Ishikawa (cell line): ENCODE data around the gene ADCY7.

Source experiments
- CEBPB ChIP-seq: IDR thresholded peaks from 2 replicates; pipeline ENCODE4 v1.6.1; 2012
- CREB1 ChIP-seq: IDR thresholded peaks from 2 replicates; pipeline ENCODE4 v1.6.1; 2012; ENCODE audit warnings: low read depth
- EGR1 ChIP-seq: IDR thresholded peaks from 2 replicates; pipeline ENCODE4 v1.6.1; 2012
- EP300 ChIP-seq: IDR thresholded peaks from 2 replicates; pipeline ENCODE4 v1.6.1; 2012; ENCODE audit warnings: borderline replicate concordance
- FOXM1 ChIP-seq: IDR thresholded peaks from 2 replicates; pipeline ENCODE4 v1.6.1; 2012; ENCODE audit warnings: low read depth, borderline replicate concordance
- NFIC ChIP-seq: IDR thresholded peaks from 2 replicates; pipeline ENCODE4 v1.6.1; 2012
- RAD21 ChIP-seq: IDR thresholded peaks from 2 replicates; pipeline ENCODE4 v1.6.1; 2012; ENCODE audit warnings: low read depth
- TAF1 ChIP-seq: IDR thresholded peaks from 2 replicates; pipeline ENCODE4 v1.6.1; 2012; ENCODE audit warnings: low read depth, mild to moderate bottlenecking
- TCF12 ChIP-seq: IDR thresholded peaks from 2 replicates; pipeline ENCODE4 v1.6.1; 2012; ENCODE audit warnings: low read depth
- TEAD4 ChIP-seq: IDR thresholded peaks from 2 replicates; pipeline ENCODE4 v1.6.1; 2012
- YY1 ChIP-seq: IDR thresholded peaks from 2 replicates; pipeline ENCODE4 v1.6.1; 2012; ENCODE audit warnings: low read depth
- ZBTB7A ChIP-seq: IDR thresholded peaks from 2 replicates; pipeline ENCODE4 v1.6.1; 2012; ENCODE audit warnings: low read depth
- TF ChIP-seq, protein P1 (sequence below): IDR thresholded peaks from 2 replicates; pipeline ENCODE4 v1.6.1; 2012; ENCODE audit warnings: low read depth, mild to moderate bottlenecking
- TF ChIP-seq, protein P2 (sequence below): IDR thresholded peaks from 2 replicates; pipeline ENCODE4 v1.6.1; 2012
- TF ChIP-seq, protein P3 (sequence below): IDR thresholded peaks from 2 replicates; pipeline ENCODE4 v1.6.1; 2012

ADCY7 gene

DNA sequence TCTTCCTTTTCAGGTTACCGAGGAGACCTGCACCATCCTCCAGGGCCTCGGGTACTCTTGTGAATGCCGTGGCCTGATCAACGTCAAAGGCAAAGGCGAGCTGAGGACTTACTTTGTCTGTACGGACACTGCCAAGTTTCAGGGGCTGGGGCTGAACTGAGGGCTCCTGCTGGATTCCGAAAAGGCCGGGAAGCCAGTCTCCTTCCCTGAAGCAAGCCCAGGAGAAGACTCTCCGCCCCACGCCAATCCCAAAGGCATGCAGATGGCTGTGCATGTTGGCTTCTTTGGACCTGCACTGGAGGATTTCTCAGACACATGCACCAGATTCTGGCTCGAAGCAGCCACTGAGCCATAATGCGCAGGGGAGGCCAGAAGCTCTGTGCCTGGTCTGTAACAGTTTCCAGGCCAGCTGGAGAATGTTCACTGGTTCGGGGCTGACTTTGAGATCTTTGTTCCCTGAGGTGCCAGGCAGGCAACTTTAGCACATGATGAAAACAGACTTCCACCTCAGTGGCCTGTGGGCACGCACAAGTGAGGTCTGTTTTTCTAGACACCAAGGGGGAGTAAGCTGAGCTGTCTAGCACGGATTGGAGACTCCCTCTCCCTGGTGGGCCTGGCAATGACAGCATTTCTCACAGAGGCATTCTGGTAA, 49.1 kb downstream of the ADCY7 start:
- TF ChIP-seq NFIC = no peak
- no peak for TF ChIP-seq ZBTB7A
- TF ChIP-seq TCF12 = no peak
- TF ChIP-seq EP300 = no peak
- TF ChIP-seq YY1 = no peak
- no peak for TF ChIP-seq TAF1
- TF ChIP-seq, protein P1, sequence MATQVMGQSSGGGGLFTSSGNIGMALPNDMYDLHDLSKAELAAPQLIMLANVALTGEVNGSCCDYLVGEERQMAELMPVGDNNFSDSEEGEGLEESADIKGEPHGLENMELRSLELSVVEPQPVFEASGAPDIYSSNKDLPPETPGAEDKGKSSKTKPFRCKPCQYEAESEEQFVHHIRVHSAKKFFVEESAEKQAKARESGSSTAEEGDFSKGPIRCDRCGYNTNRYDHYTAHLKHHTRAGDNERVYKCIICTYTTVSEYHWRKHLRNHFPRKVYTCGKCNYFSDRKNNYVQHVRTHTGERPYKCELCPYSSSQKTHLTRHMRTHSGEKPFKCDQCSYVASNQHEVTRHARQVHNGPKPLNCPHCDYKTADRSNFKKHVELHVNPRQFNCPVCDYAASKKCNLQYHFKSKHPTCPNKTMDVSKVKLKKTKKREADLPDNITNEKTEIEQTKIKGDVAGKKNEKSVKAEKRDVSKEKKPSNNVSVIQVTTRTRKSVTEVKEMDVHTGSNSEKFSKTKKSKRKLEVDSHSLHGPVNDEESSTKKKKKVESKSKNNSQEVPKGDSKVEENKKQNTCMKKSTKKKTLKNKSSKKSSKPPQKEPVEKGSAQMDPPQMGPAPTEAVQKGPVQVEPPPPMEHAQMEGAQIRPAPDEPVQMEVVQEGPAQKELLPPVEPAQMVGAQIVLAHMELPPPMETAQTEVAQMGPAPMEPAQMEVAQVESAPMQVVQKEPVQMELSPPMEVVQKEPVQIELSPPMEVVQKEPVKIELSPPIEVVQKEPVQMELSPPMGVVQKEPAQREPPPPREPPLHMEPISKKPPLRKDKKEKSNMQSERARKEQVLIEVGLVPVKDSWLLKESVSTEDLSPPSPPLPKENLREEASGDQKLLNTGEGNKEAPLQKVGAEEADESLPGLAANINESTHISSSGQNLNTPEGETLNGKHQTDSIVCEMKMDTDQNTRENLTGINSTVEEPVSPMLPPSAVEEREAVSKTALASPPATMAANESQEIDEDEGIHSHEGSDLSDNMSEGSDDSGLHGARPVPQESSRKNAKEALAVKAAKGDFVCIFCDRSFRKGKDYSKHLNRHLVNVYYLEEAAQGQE = no peak
- no peak for TF ChIP-seq CREB1
- TF ChIP-seq, protein P2, sequence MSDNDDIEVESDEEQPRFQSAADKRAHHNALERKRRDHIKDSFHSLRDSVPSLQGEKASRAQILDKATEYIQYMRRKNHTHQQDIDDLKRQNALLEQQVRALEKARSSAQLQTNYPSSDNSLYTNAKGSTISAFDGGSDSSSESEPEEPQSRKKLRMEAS = no peak
- TF ChIP-seq FOXM1 = no peak
- no peak for TF ChIP-seq RAD21
- TF ChIP-seq EGR1 = no peak
- TF ChIP-seq CEBPB = no peak
- TF ChIP-seq, protein P3, sequence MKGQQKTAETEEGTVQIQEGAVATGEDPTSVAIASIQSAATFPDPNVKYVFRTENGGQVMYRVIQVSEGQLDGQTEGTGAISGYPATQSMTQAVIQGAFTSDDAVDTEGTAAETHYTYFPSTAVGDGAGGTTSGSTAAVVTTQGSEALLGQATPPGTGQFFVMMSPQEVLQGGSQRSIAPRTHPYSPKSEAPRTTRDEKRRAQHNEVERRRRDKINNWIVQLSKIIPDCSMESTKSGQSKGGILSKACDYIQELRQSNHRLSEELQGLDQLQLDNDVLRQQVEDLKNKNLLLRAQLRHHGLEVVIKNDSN = no peak
- TF ChIP-seq TEAD4 = no peak

DNA sequence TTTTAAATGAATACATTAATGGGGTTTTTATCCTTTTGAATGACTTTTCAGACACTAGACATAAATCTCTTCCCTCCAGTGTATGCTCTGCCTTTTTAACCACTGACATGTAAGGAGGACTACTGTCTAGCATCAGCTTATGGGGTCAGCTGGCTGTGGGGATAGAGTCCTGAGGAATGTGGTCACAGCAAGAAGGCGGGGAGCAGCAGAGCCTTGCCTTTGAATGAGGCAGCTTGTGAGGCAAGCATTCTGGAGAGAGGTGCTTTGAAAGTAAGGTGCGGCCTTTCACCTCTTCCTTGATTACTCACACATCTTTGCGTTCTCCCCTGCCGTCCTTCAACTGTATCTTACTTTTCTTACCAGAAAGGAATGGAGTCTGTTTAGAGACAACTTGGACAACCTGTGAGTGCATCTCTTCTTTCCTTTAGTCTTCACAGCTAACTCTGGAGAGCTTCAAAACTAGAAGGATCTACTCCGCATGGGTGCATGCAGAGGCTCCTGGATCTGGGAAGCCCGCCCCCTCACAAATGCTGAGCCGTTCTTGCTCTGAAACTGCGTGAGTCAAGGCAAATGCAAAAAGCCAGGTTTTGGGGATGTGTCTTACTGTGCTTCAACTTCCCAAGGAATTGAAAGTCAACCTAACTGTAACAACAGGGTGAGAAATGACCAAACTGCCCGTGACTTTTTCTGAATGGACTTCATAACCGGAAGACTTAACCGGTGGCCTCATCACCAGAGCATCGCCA, 49.9 kb downstream of the ADCY7 start:
- TF ChIP-seq TCF12 (no peak), YY1 (no peak), EGR1 (no peak), RAD21 (no peak), NFIC (no peak), TAF1 (no peak), CEBPB (no peak), FOXM1 (no peak), ZBTB7A (no peak), CREB1 (no peak), EP300 (no peak)
- TF ChIP-seq, protein P2 = no peak

DNA sequence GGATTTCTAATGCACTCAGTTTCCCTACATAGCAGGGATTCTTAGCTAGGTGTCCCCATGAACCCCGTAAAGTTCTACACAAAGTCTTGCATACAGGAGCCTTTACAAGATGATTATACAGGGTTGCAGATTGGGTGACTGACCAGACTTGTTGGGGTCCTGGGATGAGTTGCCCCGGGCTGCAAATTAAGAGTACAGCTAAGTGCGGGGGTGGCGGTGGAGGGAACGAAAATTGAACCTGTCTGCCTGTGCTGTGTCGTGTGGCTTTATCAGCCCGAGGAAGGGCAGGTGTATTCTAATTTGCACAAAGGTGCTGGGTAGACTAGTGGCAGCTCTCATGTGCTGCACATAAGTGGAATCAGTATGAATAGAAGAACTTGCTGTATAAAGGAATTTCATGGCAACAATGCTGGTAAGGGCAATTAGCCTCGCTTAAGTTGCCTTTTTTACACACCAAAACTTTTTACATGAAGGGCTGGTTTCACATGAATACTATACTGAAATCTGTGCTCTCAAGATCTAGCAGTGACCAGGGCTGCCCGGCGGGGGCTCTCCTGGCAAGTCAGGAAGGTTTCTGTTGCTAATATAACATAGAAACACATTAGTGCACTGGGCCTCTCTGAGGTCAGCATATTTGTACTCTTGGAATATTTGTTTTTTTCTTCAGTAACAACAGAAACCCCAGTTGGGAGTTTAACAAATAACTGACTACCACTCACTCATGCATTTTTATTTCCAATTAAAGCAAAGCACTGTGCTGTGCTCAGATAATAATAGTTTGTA, 50.7 kb downstream of the ADCY7 start:
- TF ChIP-seq, protein P2 = no peak
- TF ChIP-seq, protein P3 = no peak
- TF ChIP-seq ZBTB7A (no peak), EGR1 (no peak), FOXM1 (no peak), RAD21 (no peak), TAF1 (no peak), YY1 (no peak), EP300 (no peak), CREB1 (no peak), TEAD4 (no peak), NFIC (no peak), CEBPB (no peak), TCF12 (no peak)
- TF ChIP-seq, protein P1 = no peak

DNA sequence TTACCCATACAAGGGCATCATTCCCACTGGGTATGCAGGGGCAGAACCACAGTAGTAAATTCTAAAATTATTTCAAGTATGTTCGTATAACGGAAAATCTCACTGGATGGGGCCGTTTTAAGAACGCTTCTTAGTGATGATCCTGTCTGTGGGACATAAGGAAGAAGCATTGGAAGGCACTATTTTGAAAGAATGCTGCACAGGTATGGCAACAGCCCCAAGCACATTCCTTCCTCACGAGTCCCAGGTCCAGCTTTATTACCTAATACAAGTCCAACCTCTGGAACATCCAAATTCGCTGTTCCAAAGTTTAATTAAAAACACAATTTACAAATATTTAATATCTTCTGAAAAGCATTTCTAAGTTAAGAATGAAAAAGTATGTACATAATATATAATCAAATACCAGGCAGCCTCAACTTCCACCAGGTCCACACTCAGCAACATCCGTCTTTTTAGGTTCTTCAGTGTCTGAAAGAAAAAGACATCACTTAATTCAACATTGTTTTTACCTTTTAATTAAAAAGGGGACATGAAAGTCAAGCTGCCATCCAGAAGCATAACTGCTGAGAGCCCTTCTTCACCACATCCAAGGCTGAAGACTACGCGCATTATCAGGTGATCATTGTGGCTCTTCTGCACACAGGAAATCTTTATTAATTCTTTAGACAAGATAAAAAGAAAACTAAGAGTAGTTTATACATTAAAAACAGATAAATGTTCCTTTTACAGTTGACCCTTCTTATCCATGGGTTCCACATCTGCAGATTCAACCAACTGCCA, 52.6 kb downstream of the ADCY7 start:
- TF ChIP-seq YY1 (no peak), EP300 (no peak), ZBTB7A (no peak), CREB1 (no peak), NFIC (no peak), TAF1 (no peak), RAD21 (no peak), FOXM1 (no peak), CEBPB (no peak), TEAD4 (no peak), EGR1 (no peak), TCF12 (no peak)
- TF ChIP-seq, protein P3 = no peak
- TF ChIP-seq, protein P2 = no peak
- TF ChIP-seq, protein P1 = no peak
